Body of pancreas (tissue), 4 donors: ENCODE data around the gene CASKIN2. TPM values are rescaled to one million over a fixed set of nuclear protein-coding genes. Genes with fewer than 3 reads are reported as not detected.

ENCODE experiments used
- ATAC-seq: fragments of 150-250 bp; one replicate; pipeline ENCODE4 v1.9.1; 2016
- DNase-seq, 4 donors: peaks; one replicate each; pipeline ENCODE4 v3.0.0-alpha.2; 2019
- H3K27ac ChIP-seq, 4 donors: fragments of 200-600 bp; sonication (generic); 1 replicate in 3 of 4; 2 replicates in 1 of 4; pipeline versions ENCODE4 v1.5.1 to v1.6.1; 2016 to 2019; ENCODE audit warnings: mild to moderate bottlenecking in 1 of 4, mixed read lengths in 1 of 4, moderate library complexity in 1 of 4
- H3K27me3 ChIP-seq, 2 donors: fragments of 200-600 bp; sonication (generic); one replicate each; pipeline ENCODE4 v1.6.0; 2016; ENCODE audit warnings: mild to moderate bottlenecking in 1 of 2
- H3K36me3 ChIP-seq, 2 donors: fragments of 200-600 bp; sonication (generic); replicated peaks in 1 of 2; 2 replicates each; pipeline ENCODE4 v1.5.1; 2016; ENCODE audit warnings: low read depth in 2 of 2; ENCODE audit not compliant: insufficient read depth in 1 of 2
- H3K4me1 ChIP-seq: fragments of 200-600 bp; sonication (generic); one replicate; pipeline ENCODE4 v1.6.0; 2016
- H3K4me3 ChIP-seq, 2 donors: fragments of 200-600 bp; sonication (generic); 1 replicate in 1 of 2; 2 replicates in 1 of 2; pipeline ENCODE4 v1.5.1; 2016 to 2019
- H3K9me3 ChIP-seq, 3 donors: fragments of 200-600 bp; sonication (generic); 1 replicate in 2 of 3; 2 replicates in 1 of 3; pipeline ENCODE4 v1.5.1; 2016
- CTCF ChIP-seq, 7 experiments: fragments of 450-650 bp in 4 of 7; fragments of 200-600 bp in 3 of 7; sonication (generic) in 3 of 7; IDR thresholded peaks; one replicate each; pipeline ENCODE4 v1.5.1; 2016 to 2019; ENCODE audit warnings: antibody characterized with exemption in 7 of 7
- POLR2A ChIP-seq, 3 donors: fragments of 450-650 bp; IDR thresholded peaks; one replicate each; pipeline ENCODE4 v1.6.1; 2016; ENCODE audit warnings: antibody characterized with exemption in 3 of 3, mild to moderate bottlenecking in 2 of 3
- WGBS, 2 donors: methylation state at CpG; one replicate each; pipeline ENCODE4 v1.1.5; 2017; 5-methylcytosine and 5-hydroxymethylcytosine counted together
- intact Hi-C: fragments of 100-400 bp; cut with DNase I; formaldehyde crosslinking; loops from one replicate; pipeline ENCODE4 v1.15.1; 2023
- total RNA-seq, 2 donors: library from RNA; depleted of rRNA; stranded (reverse); fragments of >200 nt; gene quantifications; one replicate each; pipeline ENCODE4 v1.1.0, GENCODE V29; 2016

CASKIN2 gene
- total RNA-seq, 2 donors from 2014 or later: 9.1 to 16.2 TPM

- H3K36me3 ChIP-seq: no peaks in the 10 kb centered on the region
- no peak overlapping the region for H3K4me3 ChIP-seq
- ATAC-seq (no peak), DNase-seq (no peak)
- no peaks in the 10 kb centered on the region for H3K27me3 ChIP-seq
- H3K27ac ChIP-seq: peak overlapping the region in 3 of 4 donors; percentile 29 to 65 (median 49)
- intact Hi-C loops: no loop called here
- TF ChIP-seq POLR2A (IDR thresholded peaks at IDR 0.05) (no peak), CTCF (IDR thresholded peaks at IDR 0.05) (no peak)
- no peaks in the 10 kb centered on the region for H3K9me3 ChIP-seq
- 40 to 55% methylated on average over 4 of the region's 4 CpGs for WGBS, 2 donors
- H3K4me1 ChIP-seq: peaks cover 82% of the 10 kb centered on the region
Observed at GRCh38 chr17:75540923-75541503, 25.7 kb upstream of the CASKIN2 start.

GRCh38 chr17:75539967-75540729 is 24.8 kb upstream of the CASKIN2 start:
- TF ChIP-seq CTCF (IDR thresholded peaks at IDR 0.05) (no peak), POLR2A (IDR thresholded peaks at IDR 0.05) (no peak)
- no peak overlapping the region for H3K4me3 ChIP-seq
- no peaks in the 10 kb centered on the region for H3K27me3 ChIP-seq
- peaks cover 82% of the 10 kb centered on the region for H3K4me1 ChIP-seq
- H3K27ac ChIP-seq: peak overlapping the region in 3 of 4 donors; percentile 29 to 65 (median 49)
- WGBS, 2 donors: 44 to 49% methylated on average over 6 to 13 of the region's 13 CpGs
- ATAC-seq: no peak
- H3K9me3 ChIP-seq: no peaks in the 10 kb centered on the region
- H3K36me3 ChIP-seq: no peaks in the 10 kb centered on the region
- peak in 1 of 4 donors; percentile 48 for DNase-seq
- intact Hi-C loops: no loop called here

GRCh38 chr17:75536366-75536765 is 21.0 kb upstream of the CASKIN2 start:
- Histone ChIP-seq H3K36me3 (no peaks in the 10 kb centered on the region), H3K27ac (peak overlapping the region in 2 of 4 donors; percentile 24 to 62), H3K4me1 (peaks cover 77% of the 10 kb centered on the region), H3K9me3 (no peaks in the 10 kb centered on the region), H3K27me3 (no peaks in the 10 kb centered on the region), H3K4me3 (no peak overlapping the region)
- DNase-seq: no peak
- no peak for ATAC-seq
- WGBS, 2 donors: 74 to 81% methylated on average over 10 of the region's 10 CpGs
- TF ChIP-seq POLR2A (IDR thresholded peaks at IDR 0.05) (no peak), CTCF (IDR thresholded peaks at IDR 0.05) (no peak)
- intact Hi-C loops: no loop called here

GRCh38 chr17:75535871-75536270 is 20.5 kb upstream of the CASKIN2 start:
- H3K4me1 ChIP-seq: peaks cover 77% of the 10 kb centered on the region
- H3K27ac ChIP-seq: peak overlapping the region in 3 of 4 donors; percentile 15 to 62 (median 49)
- H3K4me3 ChIP-seq: no peak overlapping the region
- DNase-seq (no peak), ATAC-seq (no peak)
- intact Hi-C loops: no loop called here
- TF ChIP-seq POLR2A (IDR thresholded peaks at IDR 0.05) (no peak), CTCF (IDR thresholded peaks at IDR 0.05) (no peak)
- H3K9me3 ChIP-seq: no peaks in the 10 kb centered on the region
- no peaks in the 10 kb centered on the region for H3K27me3 ChIP-seq
- H3K36me3 ChIP-seq: no peaks in the 10 kb centered on the region
- WGBS, 2 donors: 80 to 90% methylated on average over 8 of the region's 8 CpGs
